NCI-H1436 treated with DMSO at 0.1 percent for 48 hours (cell line): ENCODE results near the gene PKP4.

ENCODE experiments used
- DNase-seq: peaks from one replicate; lab custom pipeline; 2025; lab: John Stamatoyannopoulos, UW

Gene PKP4

GRCh38 chr2:158546412-158547144 lies 89.8 kb downstream of the PKP4 start:
- DNase-seq, result no peak

DNA sequence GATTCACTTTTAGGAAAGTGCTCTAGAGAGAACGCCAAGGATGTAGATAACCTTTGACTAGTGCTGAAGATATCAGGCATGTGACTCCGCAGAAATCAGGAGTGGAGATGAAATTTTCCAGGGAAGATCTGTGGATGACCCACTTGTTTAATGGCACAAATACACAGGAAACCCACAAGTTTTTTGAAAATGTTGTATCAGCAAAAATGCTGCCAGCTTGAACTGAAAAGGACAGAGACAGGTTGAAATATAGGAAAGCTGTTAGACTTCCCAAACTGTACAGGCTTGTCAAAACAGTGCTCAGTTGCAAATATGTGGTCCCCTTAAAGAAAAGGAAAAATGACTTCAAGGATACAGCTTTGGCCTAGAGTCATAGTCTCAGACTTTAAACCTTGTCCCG lies 96.5 kb downstream of the PKP4 start:
- DNase-seq, result no peak

GRCh38 chr2:158554996-158555395 lies 98.2 kb downstream of the PKP4 start:
- no peak for DNase-seq

DNA sequence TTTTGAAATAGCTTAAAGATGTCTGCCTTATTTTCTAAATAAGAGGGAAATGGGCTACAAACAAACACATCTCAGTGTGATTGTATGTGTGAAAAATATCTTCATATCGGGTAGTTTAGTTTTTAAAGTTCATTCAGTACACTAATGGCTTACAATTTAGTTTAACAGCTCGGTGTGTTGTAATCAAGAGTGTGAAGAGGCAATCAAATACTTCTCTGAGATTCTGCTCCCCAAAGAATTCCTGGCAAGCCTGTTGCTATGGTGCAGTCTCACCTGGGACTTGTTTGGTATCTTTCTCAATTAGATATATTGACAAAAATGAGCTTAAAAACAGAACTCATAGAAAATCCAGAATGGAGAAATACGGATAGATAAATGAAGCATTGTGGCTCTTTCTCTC lies 99.4 kb downstream of the PKP4 start:
- no peak for DNase-seq

- DNase-seq, result no peak
Measured at GRCh38 chr2:158557752-158558151, 101.0 kb downstream of the PKP4 start.

- DNase-seq, result no peak
Measured at GRCh38 chr2:158559252-158559651, 102.5 kb downstream of the PKP4 start.

- DNase-seq, result no peak
Measured at GRCh38 chr2:158560259-158560658, 103.5 kb downstream of the PKP4 start.

- DNase-seq, result no peak
Measured at GRCh38 chr2:158561054-158561453, 104.3 kb downstream of the PKP4 start.

- DNase-seq, result no peak
Measured at GRCh38 chr2:158567208-158567607, 110.5 kb downstream of the PKP4 start.

GRCh38 chr2:158569284-158569683 lies 112.5 kb downstream of the PKP4 start:
- DNase-seq, result no peak

DNA sequence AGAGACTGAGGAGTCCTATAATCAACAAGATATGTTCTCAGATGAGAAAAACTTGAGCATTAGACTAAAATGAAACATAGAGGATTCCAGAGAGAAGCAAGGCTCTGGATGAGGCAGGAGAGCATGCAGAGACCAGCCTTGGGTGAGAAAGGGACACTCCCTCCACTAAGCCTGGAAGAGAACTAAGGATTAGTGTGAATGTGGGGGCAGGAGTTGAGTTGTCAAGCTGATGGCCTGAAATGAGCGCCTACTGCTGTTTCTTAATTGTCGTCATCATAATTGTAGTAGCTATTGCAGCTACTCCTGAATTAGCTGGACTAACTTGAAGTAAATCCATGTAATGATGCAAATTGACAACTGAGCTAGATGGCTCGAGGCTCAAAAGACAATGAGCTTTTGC lies 114.1 kb downstream of the PKP4 start:
- no peak for DNase-seq

DNA sequence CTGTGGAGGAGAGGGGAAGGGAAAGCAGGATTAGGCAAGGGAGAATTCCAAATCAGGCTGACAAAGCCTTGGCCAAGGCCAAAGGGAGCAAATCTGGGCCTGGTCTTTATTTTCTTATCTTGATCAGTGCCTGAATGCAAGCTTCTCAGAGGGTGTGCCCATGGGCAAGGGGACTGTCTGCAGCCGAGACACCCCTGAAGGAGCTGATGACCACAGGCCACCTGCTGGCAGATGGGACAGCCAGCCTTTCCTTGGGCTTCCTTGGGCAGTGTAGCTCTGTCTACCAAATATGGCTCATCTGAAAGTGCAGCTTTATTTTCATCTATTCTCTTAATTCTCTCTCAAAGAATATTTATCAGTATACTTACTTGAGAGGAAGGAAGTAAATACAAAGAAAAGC lies 117.0 kb downstream of the PKP4 start:
- DNase-seq, result no peak

GRCh38 chr2:158575051-158575635 lies 118.4 kb downstream of the PKP4 start:
- no peak for DNase-seq

GRCh38 chr2:158577141-158577540 lies 120.4 kb downstream of the PKP4 start:
- no peak for DNase-seq

GRCh38 chr2:158578703-158579330 lies 122.1 kb downstream of the PKP4 start:
- no peak for DNase-seq

DNA sequence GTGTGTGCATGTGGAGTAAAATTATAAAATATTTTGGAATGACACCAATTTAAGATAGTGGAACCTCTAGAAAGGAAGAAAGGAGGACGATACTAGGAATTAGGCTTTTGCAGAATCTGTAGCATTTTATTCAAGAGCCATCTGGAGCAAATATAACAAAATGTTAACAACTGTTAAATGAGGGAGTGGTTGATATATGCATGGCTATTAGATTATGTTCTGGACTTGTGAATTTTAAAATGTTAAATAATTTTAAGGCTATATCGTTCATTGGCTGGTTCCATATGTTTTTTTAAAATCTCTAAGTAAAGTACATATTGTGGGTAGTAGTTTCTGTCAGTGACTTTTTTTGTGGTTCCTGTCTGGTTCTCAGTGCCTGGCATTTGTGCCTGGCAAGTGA lies 123.2 kb downstream of the PKP4 start:
- DNase-seq, result no peak

GRCh38 chr2:158580760-158581159 lies 124.0 kb downstream of the PKP4 start:
- no peak for DNase-seq

DNA sequence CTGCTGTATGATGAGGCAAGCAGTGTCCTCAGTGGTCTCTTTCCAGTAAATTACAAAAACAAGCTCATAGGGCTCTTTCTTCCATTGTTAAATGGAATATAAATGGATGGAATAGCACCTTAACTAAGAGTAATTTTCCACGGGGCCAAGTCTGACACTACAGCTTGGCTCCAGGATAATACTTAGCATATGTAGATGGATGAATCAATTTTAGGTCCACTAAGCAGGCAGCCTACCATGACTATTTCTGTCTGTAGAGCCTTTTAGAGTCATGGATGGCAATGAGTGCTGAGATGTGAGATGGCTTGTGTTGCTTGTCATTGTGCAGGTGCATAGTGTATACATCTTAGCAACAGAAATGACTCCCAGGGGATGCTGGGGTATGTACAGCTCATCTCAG lies 125.9 kb downstream of the PKP4 start:
- DNase-seq, result no peak

GRCh38 chr2:158583923-158584322 lies 127.2 kb downstream of the PKP4 start:
- no peak for DNase-seq

GRCh38 chr2:158586491-158586890 lies 129.7 kb downstream of the PKP4 start:
- DNase-seq, result no peak

DNA sequence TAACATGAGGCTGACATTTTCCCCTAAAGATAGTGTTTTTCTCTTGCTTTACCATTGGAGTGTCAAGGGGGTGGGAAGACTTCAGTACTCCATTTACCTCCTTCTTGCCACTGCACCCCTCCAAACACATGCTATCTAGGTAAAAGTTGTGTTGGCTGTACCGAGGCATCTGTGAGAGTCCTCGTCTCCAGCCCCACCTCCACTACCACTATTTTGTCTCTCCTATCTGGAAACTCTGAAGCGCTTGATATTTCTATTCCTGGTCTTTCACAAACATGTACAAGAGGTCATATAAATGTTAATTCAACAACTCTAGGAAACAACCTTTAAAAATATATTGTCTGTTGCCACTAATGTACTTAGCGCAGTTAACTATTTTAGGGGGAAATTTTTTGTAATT lies 132.6 kb downstream of the PKP4 start:
- DNase-seq, result no peak

GRCh38 chr2:158598862-158599517 lies 142.2 kb downstream of the PKP4 start:
- no peak for DNase-seq

GRCh38 chr2:158599609-158600008 lies 142.9 kb downstream of the PKP4 start:
- DNase-seq, result no peak
